GM19395 (cell line): Measurements from ENCODE around the gene SLC6A3.

Experiments
- ATAC-seq: cut with Tn5 transposase; IDR thresholded peaks from one replicate; pipeline ENCODE4 v1.9.1; 2021; ENCODE audit warnings: mild to moderate bottlenecking, moderate library complexity; ENCODE audit not compliant: unreplicated experiment

Gene SLC6A3

DNA sequence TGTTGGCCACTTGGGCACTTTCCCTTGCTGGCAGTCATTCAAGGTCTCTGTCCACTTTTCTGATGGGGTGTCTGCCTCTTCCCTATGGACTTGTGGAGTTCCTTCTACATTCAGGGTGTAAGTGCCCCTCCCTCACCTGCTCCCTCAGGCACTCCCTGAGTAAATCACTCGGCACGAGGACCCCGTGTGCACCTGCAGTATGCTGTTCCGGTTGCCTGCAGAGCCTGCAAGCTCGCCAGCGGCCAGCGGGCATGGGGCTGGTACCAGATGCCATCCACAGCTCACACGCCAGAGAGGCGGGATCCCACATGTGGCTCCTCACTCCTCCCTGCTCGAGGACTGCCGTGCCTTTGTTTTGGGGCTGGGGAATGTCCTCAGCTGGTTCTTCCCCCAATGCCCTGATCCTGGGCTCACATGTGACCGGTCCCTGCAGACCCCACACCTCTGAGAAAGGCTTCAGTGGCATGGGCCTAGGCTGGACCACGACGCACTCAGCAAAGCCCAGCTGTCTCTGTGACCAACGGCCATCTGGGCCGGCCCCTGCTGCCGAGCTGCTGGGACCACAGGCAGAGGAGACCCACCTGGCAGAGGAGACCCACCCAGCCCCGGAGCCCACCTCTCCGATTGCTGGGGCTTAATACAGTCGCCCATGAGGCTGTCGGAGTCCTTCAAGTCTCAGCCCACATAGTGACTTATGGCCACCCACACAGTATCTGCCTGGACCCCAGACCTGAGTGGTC, 54.2 kb downstream of the SLC6A3 start:
- no peak for ATAC-seq

DNA sequence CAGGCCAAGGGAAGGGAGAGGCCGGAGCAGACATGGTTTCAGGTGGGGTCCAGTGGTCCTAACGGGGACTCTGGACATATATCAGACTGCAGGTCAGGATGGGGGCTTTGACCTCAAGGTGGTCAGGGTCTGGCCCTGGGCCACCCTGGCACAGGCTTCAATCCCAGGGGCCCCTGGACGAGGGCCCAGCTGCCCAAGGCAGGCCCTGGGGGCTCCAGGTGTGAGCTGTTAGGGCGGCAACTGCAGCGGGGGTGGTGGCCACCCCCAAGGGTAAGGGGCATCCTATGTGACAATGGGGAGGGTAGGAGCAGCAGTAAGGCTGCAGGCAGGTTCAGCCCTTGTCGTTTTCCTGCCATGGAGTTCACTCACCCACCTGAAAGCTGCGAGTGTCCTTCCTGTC, 54.9 kb downstream of the SLC6A3 start:
- ATAC-seq: no peak

DNA sequence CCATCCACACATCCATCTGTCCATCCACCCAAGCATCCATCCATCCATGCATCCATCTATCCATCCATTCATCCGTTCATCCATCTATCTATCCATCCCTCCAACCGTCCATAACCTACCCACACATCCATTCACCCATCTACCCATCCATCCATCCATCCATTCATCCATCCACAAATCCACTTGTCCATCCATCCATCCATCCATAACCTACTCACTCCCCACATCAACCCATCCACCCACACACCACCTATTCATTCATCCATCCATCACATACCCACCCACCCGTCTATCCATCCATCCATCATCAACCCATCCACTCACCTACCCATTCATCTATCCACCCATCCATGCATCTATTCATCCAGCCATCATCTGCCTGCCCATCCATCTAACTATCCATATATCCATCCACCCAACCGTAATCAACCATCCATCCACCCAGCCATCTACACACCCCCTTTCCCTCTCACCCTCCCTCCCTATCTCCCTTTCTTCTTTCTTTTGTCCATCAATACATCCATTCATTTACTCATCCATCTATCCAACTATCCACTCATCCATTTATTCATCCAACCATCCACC, 56.8 kb downstream of the SLC6A3 start:
- no peak for ATAC-seq

DNA sequence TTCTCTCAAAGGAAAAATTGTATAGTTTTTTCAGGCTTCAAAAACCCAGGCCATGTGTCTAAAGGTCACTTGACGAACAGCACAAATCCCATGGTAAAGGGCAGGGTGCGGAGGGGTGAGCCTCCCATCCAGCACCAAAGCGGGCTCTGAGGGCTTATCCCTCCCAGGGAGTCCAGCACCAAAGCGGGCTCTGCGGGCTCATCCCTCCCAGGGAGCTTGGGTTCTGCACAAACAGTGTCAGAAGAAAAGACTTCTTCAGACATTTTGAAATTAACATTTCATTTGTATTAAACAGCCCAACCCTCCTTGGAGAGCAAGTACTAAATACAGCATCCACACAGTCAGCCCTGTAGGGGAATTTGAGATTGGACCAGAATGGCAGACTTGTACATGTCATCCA, 57.4 kb downstream of the SLC6A3 start:
- no peak for ATAC-seq

DNA sequence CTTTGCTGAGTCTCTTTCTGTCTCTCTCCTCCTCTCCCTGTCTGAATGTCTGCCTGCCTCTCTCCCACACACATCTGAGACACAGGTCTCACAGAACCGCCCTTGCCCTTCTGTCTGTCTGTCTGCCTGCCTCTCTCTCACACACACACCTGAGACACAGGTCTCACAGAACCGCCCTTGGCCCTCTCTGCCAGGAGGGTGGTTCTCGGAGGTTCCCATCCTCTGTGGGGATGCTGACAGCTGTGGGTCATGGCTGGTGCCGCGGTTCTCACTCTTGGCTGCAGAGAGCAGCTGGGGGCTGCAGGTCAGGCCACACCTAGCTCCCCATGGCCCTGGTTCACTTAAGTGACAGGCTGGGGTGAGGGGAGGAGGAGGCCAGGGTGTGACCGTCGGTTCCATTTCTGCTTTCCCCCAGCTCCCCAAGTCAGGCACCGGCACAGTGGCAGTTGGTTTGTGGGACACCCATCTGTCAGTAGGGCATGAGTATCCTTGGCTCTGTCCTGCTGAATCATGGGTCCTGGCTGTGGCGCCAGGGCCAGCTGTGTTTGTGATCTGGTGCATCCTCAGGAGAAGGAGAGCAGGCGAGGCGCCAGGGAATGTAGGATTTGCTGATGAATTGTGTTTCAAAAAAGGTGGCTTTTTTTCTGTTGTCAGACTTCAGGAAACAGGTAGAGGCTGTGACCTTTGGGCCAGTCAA, 58.0 kb downstream of the SLC6A3 start:
- ATAC-seq: no peak

DNA sequence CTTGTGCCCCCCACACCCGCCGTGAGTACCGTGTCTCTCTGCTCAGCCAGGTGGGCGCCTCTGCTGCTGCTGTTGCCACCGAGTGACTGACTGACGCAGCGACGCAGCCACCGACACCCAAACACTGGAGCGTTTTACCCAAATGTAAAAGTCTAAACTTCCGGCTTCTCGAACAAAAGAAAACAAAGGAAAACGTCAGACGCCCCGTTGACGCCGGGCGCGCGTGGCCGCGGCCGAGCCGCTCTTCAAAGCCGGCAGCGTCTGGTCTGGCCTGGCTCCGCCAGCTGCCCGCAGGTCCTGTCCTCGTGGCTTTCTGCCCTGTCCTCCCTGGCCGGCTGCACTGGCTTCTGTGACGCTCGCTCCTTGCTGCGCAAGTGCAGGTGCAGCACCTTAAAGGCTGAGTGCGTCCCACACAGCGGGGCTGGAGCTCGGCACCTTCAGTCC, 58.9 kb downstream of the SLC6A3 start:
- peak; percentile 70 for ATAC-seq

DNA sequence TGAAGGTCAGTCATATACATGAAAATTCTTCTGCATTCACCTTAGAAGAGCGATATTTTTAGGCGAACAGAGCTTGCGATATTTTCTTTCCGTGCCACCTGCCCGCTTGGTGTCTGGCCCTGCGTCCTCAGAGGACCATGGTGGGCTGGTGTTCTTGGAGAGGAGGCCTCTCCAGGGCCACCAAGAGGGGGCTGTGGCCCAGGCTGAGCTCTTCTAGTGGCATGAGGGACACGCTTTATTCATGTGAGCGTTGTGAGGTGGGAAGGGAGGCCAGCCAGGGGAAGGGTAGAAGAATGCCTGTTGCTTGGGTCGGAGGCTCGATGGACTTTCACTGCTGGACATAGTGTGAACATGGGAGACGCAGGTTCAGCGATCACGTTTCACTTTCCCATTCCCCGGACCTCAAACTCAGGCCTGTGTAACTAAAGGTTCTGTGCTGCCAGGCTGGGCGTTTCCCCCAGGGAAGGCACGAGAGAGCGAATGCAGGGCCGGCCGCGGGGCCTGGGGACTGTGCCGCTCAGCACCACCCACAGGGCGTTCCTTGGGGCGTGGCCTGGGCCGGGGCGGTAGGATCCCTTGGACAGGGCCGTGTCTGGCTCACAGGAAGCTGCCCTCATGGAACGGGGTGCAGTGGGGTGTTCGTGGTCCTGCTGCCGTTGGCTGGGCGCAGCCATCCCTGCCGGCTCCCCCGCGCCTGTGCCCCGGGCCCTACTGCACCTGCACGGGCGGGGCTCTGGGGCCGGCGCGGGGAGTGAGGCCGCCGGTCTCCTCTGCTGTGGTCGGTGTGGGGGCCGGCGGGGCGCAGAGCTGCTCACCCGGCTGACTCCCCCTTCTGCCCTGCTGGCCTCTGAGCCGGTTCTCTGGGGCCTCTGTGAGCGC, 59.6 kb downstream of the SLC6A3 start:
- ATAC-seq: peak; percentile 92

DNA sequence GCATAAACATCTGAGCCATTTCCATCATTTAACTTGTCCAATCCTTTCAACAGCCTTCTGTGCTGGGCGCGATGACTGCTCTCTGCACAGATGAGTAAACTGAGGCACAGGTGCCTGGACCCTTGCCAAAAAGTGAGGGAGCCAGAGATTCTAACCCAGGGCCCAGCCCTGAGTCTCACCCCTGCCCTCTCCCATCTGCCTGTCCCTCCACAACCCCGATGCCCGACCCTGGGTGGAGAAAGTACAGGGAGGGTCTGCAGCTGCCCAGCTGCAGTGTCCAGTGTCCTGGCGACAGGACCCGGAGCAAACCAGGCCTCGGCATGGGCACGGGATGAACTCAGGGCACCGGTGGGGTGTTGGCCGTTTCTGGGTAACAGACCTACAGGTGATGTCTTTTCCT, 60.7 kb downstream of the SLC6A3 start:
- ATAC-seq: no peak

DNA sequence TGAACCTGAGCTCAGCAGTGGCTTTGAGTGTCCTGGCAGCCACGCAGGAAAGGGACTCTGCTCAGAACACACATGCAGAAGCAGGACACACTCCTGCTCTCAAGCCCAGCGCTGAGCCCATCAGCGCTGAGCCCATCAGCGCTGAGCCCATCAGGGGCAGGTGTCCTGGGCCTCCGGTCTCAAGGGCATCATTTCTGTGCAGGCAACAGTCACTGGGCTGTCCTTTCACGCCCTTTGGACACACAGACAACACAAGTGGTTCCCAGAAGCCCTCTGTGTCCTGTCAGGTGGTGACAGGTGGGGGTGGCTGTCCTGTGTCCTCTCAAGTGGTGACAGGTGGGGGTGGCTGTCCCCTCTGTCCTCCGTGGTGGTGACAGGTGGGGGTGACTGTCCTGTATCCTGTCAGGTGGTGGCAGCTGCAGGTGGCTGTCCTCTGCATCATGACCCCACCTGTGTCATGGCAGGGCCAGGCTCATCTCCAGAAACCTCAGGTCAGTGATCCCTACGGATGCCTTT, 61.3 kb downstream of the SLC6A3 start:
- no peak for ATAC-seq

DNA sequence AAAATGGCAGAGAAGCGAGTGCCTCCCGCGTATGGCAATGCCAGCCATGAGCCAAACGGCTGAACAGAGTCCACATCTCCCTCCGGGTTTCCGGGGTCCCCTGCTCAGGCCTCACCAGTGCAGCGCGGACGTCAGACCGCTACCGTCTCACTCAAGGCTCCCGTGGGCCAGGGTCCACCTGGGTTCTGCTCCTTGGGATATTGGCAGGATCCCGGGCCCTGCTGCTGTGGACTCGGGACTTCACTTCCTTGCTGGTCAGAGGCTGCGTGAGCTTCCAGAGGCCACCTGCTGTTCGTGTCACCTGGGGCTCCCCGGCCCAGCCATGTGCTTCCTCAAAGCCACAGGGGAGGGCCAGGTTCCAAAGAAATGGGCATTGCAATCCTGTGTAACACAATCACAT, 61.9 kb downstream of the SLC6A3 start:
- no peak for ATAC-seq

DNA sequence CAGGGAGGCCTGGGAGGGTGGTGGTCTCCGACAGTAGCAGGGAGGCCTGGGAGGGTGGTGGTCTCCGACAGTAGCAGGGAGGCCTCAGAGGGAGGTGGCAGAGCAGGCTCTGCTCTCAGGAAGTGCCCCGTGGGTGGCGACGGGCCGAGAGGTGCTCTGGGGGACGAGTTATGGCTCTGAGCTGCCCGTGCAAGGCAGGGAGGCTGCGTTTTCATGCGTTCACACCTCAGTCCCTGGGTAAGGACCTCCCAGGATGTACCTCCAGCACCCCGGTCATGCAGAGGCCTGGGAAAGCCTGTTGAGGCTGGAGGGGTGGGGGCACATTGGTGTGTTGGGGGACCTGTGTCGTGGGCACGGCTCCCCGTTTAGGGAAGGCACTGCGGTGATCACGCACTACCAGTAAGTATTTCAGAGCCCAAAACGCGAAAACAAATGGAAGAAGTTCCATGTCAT, 63.0 kb downstream of the SLC6A3 start:
- no peak for ATAC-seq

DNA sequence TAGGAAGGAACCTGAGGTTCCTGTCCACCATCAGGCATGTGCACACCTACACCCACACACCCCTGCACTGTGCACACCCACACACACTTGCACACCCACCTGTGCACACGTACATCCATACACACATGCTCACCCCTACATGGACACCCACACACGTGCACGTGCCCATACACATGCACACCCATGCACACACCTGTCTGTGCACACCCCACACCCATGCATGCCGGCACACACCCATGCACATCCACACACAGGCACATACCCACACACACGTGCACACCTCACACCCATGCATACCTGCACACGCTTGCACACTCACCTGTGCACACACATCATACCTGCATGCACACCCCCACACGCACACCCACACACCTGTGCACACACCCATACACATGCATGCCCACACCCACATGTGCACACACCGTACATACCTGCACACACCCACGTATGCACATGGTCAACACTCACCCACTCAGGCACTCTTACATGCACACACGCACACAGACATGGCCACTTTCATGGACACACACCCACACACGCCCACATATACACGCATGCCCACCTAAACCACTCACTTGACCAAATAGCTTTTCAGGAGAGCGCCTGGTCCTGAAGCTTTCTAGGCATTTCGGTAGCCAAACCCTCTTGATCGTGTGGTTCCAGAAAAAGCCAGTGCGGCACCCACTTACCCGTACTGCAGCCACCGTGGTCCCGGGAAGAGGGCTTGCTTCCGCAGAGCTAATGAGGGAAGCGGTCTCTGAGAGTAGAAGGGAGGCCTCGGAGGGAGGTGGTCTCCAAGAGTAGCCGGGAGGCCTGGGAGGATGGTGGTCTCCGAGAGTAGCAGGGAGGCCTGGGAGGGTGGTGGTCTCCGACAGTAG, 63.6 kb downstream of the SLC6A3 start:
- ATAC-seq: no peak

DNA sequence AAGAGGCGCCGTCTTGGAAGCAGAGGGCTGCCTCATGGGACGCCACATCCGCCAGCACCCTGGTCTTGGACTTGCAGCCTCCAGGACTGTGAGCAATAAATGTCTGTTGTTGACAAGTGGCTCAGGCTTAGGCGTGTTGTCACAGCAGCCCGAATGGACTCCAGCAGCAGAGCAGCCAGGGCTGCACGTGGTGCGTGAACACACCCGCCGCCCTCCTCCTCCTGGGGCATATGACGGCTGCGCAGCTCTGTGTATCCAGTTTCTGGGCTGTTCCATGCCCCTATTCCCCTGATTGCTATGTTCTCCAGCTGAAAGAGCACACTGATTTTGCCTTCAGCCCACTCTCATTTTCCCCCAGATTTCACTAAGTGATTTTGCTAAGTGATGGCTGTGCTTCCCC, 64.3 kb downstream of the SLC6A3 start:
- ATAC-seq: no peak

DNA sequence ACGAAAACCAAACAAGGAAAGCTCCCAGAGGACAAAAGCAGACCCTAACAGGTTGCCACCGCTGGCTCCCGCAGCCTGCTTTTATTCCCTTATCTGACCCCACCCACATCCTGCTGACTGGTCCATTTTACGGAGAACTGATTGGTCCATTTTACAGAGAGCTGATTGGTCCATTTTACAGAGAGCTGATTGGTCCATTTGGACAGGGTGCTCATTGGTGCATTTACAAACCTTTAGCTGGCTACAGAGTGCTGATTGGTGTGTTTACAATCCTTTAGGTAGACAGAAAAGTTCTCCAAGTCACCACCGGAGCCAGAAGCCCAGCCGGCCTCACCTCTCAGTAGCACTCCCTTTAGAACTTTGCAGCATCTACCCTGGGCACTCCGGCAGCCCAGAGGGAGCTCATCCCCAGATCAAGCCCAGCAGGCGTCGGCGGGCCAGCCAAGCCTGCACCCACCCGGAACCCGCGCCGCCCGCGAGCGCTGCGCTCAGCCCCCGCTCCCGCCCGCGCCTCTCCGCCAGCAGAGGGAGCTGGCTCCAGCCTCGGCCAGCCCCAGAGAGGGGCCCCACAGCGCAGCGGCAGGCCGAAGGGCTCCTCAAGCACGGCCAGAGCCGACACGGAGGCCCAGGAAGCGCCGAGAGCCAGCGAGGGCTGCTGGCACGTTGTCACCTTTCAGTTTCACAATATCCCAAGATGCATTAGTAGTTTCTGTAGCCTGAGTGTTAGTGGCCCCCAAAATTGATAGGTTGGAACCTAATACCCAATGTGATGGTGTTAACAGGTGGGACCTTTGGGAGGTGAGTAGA, 65.0 kb downstream of the SLC6A3 start:
- peak; percentile 81 for ATAC-seq

DNA sequence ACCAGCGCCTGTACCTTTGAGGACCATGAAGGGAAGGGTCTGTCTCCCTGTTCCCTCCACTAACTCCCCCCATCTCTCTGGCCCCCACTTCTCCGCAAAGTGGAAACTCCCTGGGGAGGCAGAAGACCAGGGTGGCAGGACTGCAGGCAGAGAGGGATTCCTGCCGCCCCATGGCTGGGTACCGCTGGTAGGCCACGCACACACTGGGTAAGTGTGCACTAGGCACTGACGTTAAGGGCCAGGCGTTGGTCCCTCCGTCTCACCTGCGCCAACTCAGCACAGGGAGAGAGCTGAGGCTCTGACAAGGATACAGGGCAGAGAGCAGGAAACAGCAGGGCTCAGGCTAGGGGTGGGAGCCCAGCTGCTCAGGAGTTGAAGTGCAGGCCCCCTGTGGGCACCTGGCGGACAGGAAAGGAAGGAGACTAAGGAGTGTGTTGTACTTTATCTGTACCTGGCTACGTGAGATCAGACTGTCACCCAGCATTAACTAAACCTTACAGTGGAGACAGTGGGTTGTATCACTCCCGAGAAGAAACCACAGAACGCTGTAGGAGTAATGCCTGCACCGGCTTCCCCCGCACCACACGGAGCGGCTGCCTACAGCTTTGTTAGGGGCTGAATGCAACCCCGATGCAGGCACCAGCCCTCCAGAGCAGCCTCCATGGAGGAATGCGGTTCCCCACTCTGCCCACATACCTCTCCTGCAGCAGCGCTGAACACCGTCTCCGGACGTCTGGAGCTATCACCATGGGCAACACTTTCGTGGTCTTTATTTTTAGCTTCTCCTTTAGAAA, 66.2 kb downstream of the SLC6A3 start:
- no peak for ATAC-seq

DNA sequence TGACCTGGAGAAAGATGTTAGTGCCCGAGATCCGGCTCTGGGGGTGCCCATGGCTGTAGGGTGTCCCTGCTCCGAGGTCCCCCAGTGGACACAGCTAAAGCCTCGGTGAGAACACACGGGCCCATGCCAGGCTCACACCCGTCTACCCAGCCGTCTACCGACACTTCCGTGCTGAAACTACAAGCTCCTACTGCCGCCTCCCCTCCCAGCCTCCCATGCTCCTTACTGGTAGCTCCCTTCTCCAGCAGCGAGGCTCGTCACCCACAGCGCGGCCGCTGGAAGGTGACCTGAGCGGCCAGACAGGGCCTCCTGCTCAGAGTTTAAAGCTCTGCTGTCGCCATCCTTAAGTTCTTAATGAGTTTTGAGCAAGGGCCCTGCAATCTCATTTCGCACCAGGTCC, 67.1 kb downstream of the SLC6A3 start:
- no peak for ATAC-seq

DNA sequence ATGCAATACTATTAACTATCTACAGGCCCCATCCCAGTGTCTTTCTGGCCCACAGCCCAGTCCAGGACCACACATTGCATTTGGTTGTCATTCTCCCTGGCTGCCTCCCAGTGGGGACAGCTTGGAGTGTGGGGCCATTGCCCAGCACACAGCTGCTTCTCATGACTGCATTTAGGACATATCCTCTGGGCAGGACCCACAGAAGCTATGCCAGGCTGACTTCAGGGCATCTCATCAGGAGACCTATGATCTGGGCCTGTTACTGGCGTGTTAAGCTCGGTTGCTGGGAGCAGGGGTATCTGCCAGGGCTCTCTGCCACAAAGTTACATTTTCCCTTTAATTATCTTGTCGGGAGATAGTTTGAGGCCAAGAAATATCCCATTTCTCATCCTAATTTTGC, 68.3 kb downstream of the SLC6A3 start:
- no peak for ATAC-seq
